Measurements from ENCODE around the gene NRP2. TPM values are rescaled to one million over a fixed set of nuclear protein-coding genes. Genes with fewer than 3 reads are reported as not detected.

Gene NRP2
- polyA plus RNA-seq, 2 of the 4 experiments (the other 2 are of a cell fraction) = 144 to 159 TPM

DNA sequence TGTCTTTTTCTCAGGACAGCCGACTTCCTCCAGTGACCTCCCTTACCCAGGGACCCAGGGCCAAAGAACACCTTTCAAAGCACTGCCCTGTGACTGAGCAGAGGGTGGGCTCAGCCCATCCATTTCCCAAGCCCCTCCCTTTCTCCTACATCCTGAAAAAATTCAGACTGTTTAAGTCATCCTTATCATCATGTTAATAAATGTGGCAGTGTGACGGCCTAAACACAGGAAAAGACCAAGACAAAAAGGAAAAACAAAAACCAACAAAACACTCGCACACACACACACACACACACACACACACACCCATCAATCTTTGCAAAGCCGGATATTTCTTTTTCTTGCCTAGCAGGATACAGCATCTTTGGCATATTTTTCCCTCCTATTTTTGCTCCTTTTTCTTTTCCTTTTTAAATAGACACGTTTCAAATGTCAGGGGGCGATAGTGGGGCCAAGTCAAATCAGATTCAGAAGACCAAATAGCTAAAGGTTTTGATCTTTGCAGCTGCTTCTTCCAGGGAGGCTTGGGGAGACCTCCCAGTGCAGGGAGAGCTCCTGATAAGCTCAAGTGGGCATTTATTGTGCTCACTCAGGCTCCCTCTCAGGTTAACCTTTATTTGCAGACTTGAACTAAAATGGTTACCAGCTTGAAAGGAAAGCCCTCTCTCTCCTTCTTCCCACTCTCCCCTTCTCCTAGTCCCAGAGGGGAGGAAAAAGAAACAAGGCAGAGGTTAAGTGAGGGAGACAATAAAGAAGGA is 39.5 kb upstream of the NRP2 start:
- ChIA-PET POLR2A (no interaction called here), CTCF (interaction anchor here (1.4 kb wide), 1 partner anchor 33 kb away, joined by 5 read pairs; no protein-coding TSS in a partner anchor)
- Histone ChIP-seq H3K4me1 (no peaks in the 10 kb centered on the region), H3K9me3 (no peaks in the 10 kb centered on the region), H3K27ac (no peak overlapping the region), H3K4me2 (no peak overlapping the region), H3K4me3 (no peak overlapping the region)
- FAIRE-seq = no peak
- DNase-seq (ENCODE audit: low read depth in 1 of 2, low spot score in 1 of 2) = no peak
- TF ChIP-seq TFCP2L1 (CRISPR knock-in tag; IDR thresholded peaks at IDR 0.05) (no peak), POLR2AphosphoS2 (conservative IDR thresholded peaks at IDR 0.05; ENCODE audit: low read length) (no peak), CEBPB (IDR thresholded peaks at IDR 0.05) (no peak), HEYL (CRISPR knock-in tag; IDR thresholded peaks at IDR 0.05) (no peak), CHD2 (IDR thresholded peaks at IDR 0.05; ENCODE audit: low read length, partially characterized antibody) (no peak), ZC3H11A (IDR thresholded peaks at IDR 0.05) (no peak), EHF (CRISPR knock-in tag; IDR thresholded peaks at IDR 0.05) (no peak), RAD21 (conservative IDR thresholded peaks at IDR 0.05 in 1 of 2, IDR thresholded peaks at IDR 0.05 in 1 of 2) (no peak), PHF8 (IDR thresholded peaks at IDR 0.05; ENCODE audit: borderline replicate concordance, low read depth) (no peak), ZFP36 (IDR thresholded peaks at IDR 0.05; ENCODE audit: borderline replicate concordance, partially characterized antibody) (no peak), JUNB (IDR thresholded peaks at IDR 0.05) (no peak), ZNF302 (CRISPR knock-in tag; IDR thresholded peaks at IDR 0.05) (no peak), CHD4 (IDR thresholded peaks at IDR 0.05; ENCODE audit: borderline replicate concordance) (no peak), RARB (CRISPR knock-in tag; IDR thresholded peaks at IDR 0.05) (no peak), POLR2A (IDR thresholded peaks at IDR 0.05; ENCODE audit: low read length) (no peak)
- TF ChIP-seq, protein P1, sequence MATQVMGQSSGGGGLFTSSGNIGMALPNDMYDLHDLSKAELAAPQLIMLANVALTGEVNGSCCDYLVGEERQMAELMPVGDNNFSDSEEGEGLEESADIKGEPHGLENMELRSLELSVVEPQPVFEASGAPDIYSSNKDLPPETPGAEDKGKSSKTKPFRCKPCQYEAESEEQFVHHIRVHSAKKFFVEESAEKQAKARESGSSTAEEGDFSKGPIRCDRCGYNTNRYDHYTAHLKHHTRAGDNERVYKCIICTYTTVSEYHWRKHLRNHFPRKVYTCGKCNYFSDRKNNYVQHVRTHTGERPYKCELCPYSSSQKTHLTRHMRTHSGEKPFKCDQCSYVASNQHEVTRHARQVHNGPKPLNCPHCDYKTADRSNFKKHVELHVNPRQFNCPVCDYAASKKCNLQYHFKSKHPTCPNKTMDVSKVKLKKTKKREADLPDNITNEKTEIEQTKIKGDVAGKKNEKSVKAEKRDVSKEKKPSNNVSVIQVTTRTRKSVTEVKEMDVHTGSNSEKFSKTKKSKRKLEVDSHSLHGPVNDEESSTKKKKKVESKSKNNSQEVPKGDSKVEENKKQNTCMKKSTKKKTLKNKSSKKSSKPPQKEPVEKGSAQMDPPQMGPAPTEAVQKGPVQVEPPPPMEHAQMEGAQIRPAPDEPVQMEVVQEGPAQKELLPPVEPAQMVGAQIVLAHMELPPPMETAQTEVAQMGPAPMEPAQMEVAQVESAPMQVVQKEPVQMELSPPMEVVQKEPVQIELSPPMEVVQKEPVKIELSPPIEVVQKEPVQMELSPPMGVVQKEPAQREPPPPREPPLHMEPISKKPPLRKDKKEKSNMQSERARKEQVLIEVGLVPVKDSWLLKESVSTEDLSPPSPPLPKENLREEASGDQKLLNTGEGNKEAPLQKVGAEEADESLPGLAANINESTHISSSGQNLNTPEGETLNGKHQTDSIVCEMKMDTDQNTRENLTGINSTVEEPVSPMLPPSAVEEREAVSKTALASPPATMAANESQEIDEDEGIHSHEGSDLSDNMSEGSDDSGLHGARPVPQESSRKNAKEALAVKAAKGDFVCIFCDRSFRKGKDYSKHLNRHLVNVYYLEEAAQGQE (IDR thresholded peaks at IDR 0.05) = no peak
- TF ChIP-seq, protein P2, sequence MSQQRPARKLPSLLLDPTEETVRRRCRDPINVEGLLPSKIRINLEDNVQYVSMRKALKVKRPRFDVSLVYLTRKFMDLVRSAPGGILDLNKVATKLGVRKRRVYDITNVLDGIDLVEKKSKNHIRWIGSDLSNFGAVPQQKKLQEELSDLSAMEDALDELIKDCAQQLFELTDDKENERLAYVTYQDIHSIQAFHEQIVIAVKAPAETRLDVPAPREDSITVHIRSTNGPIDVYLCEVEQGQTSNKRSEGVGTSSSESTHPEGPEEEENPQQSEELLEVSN (IDR thresholded peaks at IDR 0.05; ENCODE audit: borderline replicate concordance, low read depth) = no peak
- TF ChIP-seq, protein P3, sequence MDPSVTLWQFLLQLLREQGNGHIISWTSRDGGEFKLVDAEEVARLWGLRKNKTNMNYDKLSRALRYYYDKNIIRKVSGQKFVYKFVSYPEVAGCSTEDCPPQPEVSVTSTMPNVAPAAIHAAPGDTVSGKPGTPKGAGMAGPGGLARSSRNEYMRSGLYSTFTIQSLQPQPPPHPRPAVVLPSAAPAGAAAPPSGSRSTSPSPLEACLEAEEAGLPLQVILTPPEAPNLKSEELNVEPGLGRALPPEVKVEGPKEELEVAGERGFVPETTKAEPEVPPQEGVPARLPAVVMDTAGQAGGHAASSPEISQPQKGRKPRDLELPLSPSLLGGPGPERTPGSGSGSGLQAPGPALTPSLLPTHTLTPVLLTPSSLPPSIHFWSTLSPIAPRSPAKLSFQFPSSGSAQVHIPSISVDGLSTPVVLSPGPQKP (IDR thresholded peaks at IDR 0.05; ENCODE audit: low read depth, low read length) = no peak
- no peak for ATAC-seq
- 52% methylated on average over 6 of the region's 6 CpGs for WGBS (ENCODE audit: missing lambda C conversion rate)

DNA sequence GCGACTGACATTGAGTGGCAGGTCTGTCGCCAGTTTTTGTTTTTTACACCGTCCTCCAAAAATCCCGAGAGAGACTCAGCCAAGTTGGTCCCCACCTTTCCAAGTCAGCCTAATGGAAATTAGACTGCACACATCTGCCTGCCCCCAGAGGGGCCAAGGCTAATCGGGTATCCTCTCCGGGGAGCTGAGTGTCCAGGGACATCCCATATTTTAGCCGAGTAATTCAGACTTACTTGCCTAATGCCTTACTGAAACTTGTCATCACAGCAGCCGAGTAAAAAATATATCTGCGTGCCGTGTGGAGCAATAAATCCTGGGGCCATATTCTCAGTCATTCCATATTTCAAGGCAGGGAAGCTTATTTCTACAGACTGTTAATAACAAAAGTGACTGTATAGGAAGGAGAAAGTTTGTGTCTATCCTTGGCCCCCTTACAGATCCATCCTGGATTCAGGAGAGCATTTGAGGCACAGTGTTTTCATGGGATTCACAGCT is 38.9 kb upstream of the NRP2 start:
- ChIA-PET POLR2A (no interaction called here), CTCF (interaction anchor here (1.4 kb wide), 1 partner anchor 32 kb away, joined by 5 read pairs; no protein-coding TSS in a partner anchor)
- H3K27ac ChIP-seq = no peak overlapping the region
- DNase-seq (ENCODE audit: low read depth in 1 of 2, low spot score in 1 of 2) (no peak), FAIRE-seq (no peak), ATAC-seq (no peak)
- no peak overlapping the region for H3K4me2 ChIP-seq
- no peak overlapping the region for H3K4me3 ChIP-seq
- WGBS (ENCODE audit: missing lambda C conversion rate) = 68% methylated on average over 10 of the region's 10 CpGs
- TF ChIP-seq KDM1A (IDR thresholded peaks at IDR 0.05; ENCODE audit: low read depth) (no peak), BHLHE40 (IDR thresholded peaks at IDR 0.05; ENCODE audit: low read depth, low read length) (no peak), HDAC2 (IDR thresholded peaks at IDR 0.05) (no peak), CHD2 (IDR thresholded peaks at IDR 0.05; ENCODE audit: low read length, partially characterized antibody) (no peak), RAD21 (conservative IDR thresholded peaks at IDR 0.05 in 1 of 2, IDR thresholded peaks at IDR 0.05 in 1 of 2) (no peak), POLR2A (IDR thresholded peaks at IDR 0.05; ENCODE audit: low read length) (no peak), CBX2 (IDR thresholded peaks at IDR 0.05; ENCODE audit: borderline replicate concordance, low read depth) (no peak), ZNF302 (CRISPR knock-in tag; IDR thresholded peaks at IDR 0.05) (no peak), EP300 (IDR thresholded peaks at IDR 0.05) (no peak)
- TF ChIP-seq, protein P4, sequence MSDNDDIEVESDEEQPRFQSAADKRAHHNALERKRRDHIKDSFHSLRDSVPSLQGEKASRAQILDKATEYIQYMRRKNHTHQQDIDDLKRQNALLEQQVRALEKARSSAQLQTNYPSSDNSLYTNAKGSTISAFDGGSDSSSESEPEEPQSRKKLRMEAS (IDR thresholded peaks at IDR 0.05) = no peak
- no peaks in the 10 kb centered on the region for H3K9me3 ChIP-seq
- no peaks in the 10 kb centered on the region for H3K4me1 ChIP-seq

Measured in A549 (cell line).